ENCODE measurements around the gene PPME1. TPM values are rescaled to one million over a fixed set of nuclear protein-coding genes. Genes with fewer than 3 reads are reported as not detected.

PPME1 gene
- total and polyA plus RNA-seq, 2 of the 4 experiments (the other 2 are of a cell fraction): 42.3 to 89.5 TPM

- no peak overlapping the region for H4K5ac ChIP-seq (ENCODE audit: low read depth, low read length)
- H2BK15ac ChIP-seq (ENCODE audit: low read depth, low read length): 0 out of 3 replicates have a peak overlapping the region, but pooled peaks have one; percentile 7
- no peak overlapping the region for H3K4ac ChIP-seq (ENCODE audit: low read depth, low read length)
- H3K36me3 ChIP-seq (ENCODE audit: control insufficient read depth, insufficient read depth, low read length): peaks cover 17% of the 10 kb centered on the region
- no peak overlapping the region for H2BK120ac ChIP-seq (ENCODE audit: low read depth, low read length)
- no peak for DNase-seq
- no peak overlapping the region for H2AK9ac ChIP-seq (replicated peaks; ENCODE audit: low read depth, low read length, poor library complexity)
- H3K18ac ChIP-seq (ENCODE audit: low read depth, low read length): 0 out of 2 replicates have a peak overlapping the region, but pooled peaks have one; percentile 9
- no peaks in the 10 kb centered on the region for H3K27me3 ChIP-seq (ENCODE audit: control insufficient read depth, insufficient read depth, low read length)
- H2BK5ac ChIP-seq (ENCODE audit: low read depth, low read length, poor library complexity, severe bottlenecking): no peak overlapping the region
- ChIA-PET POLR2A (ENCODE audit: unreplicated experiment) (no interaction called here), CTCF (no interaction called here)
- no peak for ATAC-seq (ENCODE audit: low read depth)
- dilution Hi-C loops (cut with HindIII; ENCODE audit: low sequenced_read_pairs, unreplicated experiment) (no loop called here), intact Hi-C loops (cut with micrococcal nuclease) (no loop called here), in situ Hi-C loops (cut with MboI; ENCODE audit: low sequenced_read_pairs) (loop anchor here (10.0 kb wide), 1 partner anchor 60 kb away; no protein-coding TSS in a partner anchor)
- H3K79me1 ChIP-seq (ENCODE audit: low read depth in 1 of 2, low read length in 2 of 2): no peaks in the 10 kb centered on the region
- peaks cover 18% of the 10 kb centered on the region; the same call in 1 of the 2 replicates for H3K9me1 ChIP-seq (ENCODE audit: insufficient read depth, low read length)
- peak overlapping the region; percentile 1; the same call in 1 of the 2 replicates for H2BK20ac ChIP-seq (ENCODE audit: low read depth, low read length)
- no peak overlapping the region for H3K4me3 ChIP-seq (ENCODE audit: insufficient read depth, low read depth, low read length)
- H3K9ac ChIP-seq (ENCODE audit: low read depth, low read length): no peak overlapping the region
- whole genome bisulfite sequencing, 2 experiments (ENCODE audit: extremely low coverage in 2 of 2, insufficient read length in 1 of 2): no CpG with 5 or more reads among the region's 1 CpG
- no peak overlapping the region for H3K56ac ChIP-seq (ENCODE audit: extremely low read depth, insufficient read depth, low read length)
- H2AFZ ChIP-seq (replicated peaks; ENCODE audit: low read length, poor library complexity): no peak overlapping the region
- H3K14ac ChIP-seq (replicated peaks; ENCODE audit: low read depth, low read length): no peak overlapping the region
- no peaks in the 10 kb centered on the region for H3K9me3 ChIP-seq (ENCODE audit: control insufficient read depth, insufficient read depth, low read length)
- BruUV-seq (replicated peaks): no TSS peak
- TF ChIP-seq POLR2A (IDR thresholded peaks at IDR 0.05; ENCODE audit: low read depth, low read length): no peak
- TF ChIP-seq SMC3 (IDR thresholded peaks at IDR 0.05; ENCODE audit: low read depth, low read length): no peak
- TF ChIP-seq CEBPB (IDR thresholded peaks at IDR 0.05; ENCODE audit: low read depth, low read length): no peak
- TF ChIP-seq MXI1 (IDR thresholded peaks at IDR 0.05; ENCODE audit: borderline replicate concordance, low read depth, low read length): no peak
- TF ChIP-seq, protein P1, sequence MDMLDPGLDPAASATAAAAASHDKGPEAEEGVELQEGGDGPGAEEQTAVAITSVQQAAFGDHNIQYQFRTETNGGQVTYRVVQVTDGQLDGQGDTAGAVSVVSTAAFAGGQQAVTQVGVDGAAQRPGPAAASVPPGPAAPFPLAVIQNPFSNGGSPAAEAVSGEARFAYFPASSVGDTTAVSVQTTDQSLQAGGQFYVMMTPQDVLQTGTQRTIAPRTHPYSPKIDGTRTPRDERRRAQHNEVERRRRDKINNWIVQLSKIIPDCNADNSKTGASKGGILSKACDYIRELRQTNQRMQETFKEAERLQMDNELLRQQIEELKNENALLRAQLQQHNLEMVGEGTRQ (IDR thresholded peaks at IDR 0.05; ENCODE audit: low read depth, low read length): no peak
- TF ChIP-seq NFE2L2 (IDR thresholded peaks at IDR 0.05; ENCODE audit: low read depth, low read length): no peak
- TF ChIP-seq BHLHE40 (IDR thresholded peaks at IDR 0.05; ENCODE audit: low read depth, low read length): no peak
- no peak for TF ChIP-seq FOS (IDR thresholded peaks at IDR 0.05; ENCODE audit: low read depth, low read length)
- TF ChIP-seq, protein P2, sequence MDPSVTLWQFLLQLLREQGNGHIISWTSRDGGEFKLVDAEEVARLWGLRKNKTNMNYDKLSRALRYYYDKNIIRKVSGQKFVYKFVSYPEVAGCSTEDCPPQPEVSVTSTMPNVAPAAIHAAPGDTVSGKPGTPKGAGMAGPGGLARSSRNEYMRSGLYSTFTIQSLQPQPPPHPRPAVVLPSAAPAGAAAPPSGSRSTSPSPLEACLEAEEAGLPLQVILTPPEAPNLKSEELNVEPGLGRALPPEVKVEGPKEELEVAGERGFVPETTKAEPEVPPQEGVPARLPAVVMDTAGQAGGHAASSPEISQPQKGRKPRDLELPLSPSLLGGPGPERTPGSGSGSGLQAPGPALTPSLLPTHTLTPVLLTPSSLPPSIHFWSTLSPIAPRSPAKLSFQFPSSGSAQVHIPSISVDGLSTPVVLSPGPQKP (IDR thresholded peaks at IDR 0.05; ENCODE audit: borderline replicate concordance, low read depth, low read length): no peak
- TF ChIP-seq RFX5 (IDR thresholded peaks at IDR 0.05; ENCODE audit: low read depth, low read length): no peak
- no peak for TF ChIP-seq RAD21 (IDR thresholded peaks at IDR 0.05; ENCODE audit: low read length)
- TF ChIP-seq, protein P3, sequence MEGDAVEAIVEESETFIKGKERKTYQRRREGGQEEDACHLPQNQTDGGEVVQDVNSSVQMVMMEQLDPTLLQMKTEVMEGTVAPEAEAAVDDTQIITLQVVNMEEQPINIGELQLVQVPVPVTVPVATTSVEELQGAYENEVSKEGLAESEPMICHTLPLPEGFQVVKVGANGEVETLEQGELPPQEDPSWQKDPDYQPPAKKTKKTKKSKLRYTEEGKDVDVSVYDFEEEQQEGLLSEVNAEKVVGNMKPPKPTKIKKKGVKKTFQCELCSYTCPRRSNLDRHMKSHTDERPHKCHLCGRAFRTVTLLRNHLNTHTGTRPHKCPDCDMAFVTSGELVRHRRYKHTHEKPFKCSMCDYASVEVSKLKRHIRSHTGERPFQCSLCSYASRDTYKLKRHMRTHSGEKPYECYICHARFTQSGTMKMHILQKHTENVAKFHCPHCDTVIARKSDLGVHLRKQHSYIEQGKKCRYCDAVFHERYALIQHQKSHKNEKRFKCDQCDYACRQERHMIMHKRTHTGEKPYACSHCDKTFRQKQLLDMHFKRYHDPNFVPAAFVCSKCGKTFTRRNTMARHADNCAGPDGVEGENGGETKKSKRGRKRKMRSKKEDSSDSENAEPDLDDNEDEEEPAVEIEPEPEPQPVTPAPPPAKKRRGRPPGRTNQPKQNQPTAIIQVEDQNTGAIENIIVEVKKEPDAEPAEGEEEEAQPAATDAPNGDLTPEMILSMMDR (conservative IDR thresholded peaks at IDR 0.05; ENCODE audit: low read depth, low read length): no peak
- TF ChIP-seq MAZ (IDR thresholded peaks at IDR 0.05; ENCODE audit: borderline replicate concordance, low read depth, low read length): no peak
- no peak for TF ChIP-seq RCOR1 (IDR thresholded peaks at IDR 0.05; ENCODE audit: insufficient replicate concordance, low read length)
- TF ChIP-seq MAFK (IDR thresholded peaks at IDR 0.05; ENCODE audit: low read depth, low read length): no peak
- TF ChIP-seq CHD1 (IDR thresholded peaks at IDR 0.05; ENCODE audit: low read depth, low read length): no peak
- H4K91ac ChIP-seq (ENCODE audit: insufficient read depth, low read depth, low read length): no peak overlapping the region; the same call in 1 of the 2 replicates
- H3K4me1 ChIP-seq (ENCODE audit: control insufficient read depth, insufficient read depth, low read length): peaks cover 12% of the 10 kb centered on the region
- H2AK5ac ChIP-seq (ENCODE audit: low read depth, low read length): peak overlapping the region; percentile 15
- H3K27ac ChIP-seq (ENCODE audit: insufficient read depth, low read length): no peak overlapping the region
- H3K4me2 ChIP-seq (ENCODE audit: low read depth, low read length): no peak overlapping the region
- no peaks in the 10 kb centered on the region for H4K20me1 ChIP-seq (ENCODE audit: insufficient read depth, low read length)
- H4K8ac ChIP-seq (ENCODE audit: low read depth in 2 of 2, low read length in 2 of 2): no peak overlapping the region
- H3K23ac ChIP-seq (ENCODE audit: low read depth, low read length): no peak overlapping the region
These were observed 94.2 kb downstream of the PPME1 start for GRCh38 chr11:74265256-74265655.
